NB4 (cell line): ENCODE data around the gene ARHGAP22.

Source experiments
- DNase-seq: peaks from one replicate; pipeline ENCODE4 v3.0.0; 2010; ENCODE audit warnings: low read depth
- H3K4me3 ChIP-seq: one replicate; pipeline ENCODE4 v1.5.1; 2011; ENCODE audit warnings: mild to moderate bottlenecking, low read depth, low read length, moderate library complexity
- MAX ChIP-seq: IDR thresholded peaks from 2 replicates; pipeline ENCODE4 v1.6.1; 2011; ENCODE audit warnings: low read depth, low read length
- MYC ChIP-seq: IDR thresholded peaks from 2 replicates; pipeline ENCODE4 v1.6.1; 2011; ENCODE audit warnings: low read depth, low read length
- POLR2A ChIP-seq: IDR thresholded peaks from 2 replicates; pipeline ENCODE4 v1.6.1; 2011; ENCODE audit warnings: mild to moderate bottlenecking; ENCODE audit not compliant: insufficient read length; ENCODE audit errors: extremely low read depth
- TF ChIP-seq, protein P1 (sequence below): IDR thresholded peaks from one replicate; pipeline ENCODE4 v1.5.1; 2012; ENCODE audit warnings: low read depth, low read length

Gene ARHGAP22

DNA sequence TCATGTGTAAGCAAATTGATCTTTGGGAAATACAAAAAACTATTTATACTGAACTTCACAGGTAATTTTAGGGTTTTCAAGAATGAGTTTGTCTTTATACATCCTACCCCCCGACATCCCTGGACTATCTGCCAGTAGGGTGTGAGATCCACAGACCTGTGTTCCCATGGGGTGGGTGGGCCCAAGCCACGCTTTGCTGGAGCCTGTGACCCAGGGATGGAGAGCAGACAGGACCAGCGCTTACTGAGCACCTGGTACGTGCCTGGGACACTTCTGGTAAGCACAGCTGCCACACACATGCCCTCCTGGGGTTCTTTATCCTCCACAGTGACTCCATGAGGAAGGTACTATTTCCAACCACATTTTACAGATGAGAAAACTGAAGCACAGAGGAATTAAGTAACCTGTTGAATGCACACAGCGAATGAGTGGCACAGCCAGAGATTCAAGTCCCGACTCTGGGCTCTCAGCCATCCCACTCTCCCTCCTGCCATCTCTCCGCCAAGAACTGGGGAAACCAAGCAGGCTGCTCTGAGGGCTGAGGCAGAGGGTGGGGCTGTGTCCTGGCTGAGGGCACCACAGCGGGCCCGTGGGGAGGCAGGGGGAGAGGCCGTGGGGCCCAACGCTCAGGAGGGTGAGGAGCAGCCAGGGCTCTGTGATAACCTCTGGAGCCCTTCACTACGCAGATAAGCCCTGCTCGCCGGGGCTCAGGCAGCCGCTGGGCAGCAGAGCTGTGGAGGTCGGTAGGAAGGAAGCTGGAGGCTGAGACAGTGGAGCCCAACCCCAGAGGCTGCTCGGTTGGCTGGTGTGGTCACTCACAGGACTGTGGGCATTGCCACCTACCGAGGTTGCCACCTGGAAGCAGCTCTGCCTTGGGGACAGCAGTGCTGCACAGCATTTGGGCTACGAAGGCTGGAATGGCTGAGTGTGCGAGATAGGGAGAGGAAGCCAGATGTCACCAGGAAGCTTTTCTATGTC lies 124.2 kb downstream of the ARHGAP22 start:
- TF ChIP-seq, protein P1, sequence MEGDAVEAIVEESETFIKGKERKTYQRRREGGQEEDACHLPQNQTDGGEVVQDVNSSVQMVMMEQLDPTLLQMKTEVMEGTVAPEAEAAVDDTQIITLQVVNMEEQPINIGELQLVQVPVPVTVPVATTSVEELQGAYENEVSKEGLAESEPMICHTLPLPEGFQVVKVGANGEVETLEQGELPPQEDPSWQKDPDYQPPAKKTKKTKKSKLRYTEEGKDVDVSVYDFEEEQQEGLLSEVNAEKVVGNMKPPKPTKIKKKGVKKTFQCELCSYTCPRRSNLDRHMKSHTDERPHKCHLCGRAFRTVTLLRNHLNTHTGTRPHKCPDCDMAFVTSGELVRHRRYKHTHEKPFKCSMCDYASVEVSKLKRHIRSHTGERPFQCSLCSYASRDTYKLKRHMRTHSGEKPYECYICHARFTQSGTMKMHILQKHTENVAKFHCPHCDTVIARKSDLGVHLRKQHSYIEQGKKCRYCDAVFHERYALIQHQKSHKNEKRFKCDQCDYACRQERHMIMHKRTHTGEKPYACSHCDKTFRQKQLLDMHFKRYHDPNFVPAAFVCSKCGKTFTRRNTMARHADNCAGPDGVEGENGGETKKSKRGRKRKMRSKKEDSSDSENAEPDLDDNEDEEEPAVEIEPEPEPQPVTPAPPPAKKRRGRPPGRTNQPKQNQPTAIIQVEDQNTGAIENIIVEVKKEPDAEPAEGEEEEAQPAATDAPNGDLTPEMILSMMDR: no peak
- TF ChIP-seq POLR2A: no peak
- TF ChIP-seq MYC: no peak
- TF ChIP-seq MAX: no peak
- no peak for DNase-seq
- H3K4me3 ChIP-seq: no peak overlapping the region

DNA sequence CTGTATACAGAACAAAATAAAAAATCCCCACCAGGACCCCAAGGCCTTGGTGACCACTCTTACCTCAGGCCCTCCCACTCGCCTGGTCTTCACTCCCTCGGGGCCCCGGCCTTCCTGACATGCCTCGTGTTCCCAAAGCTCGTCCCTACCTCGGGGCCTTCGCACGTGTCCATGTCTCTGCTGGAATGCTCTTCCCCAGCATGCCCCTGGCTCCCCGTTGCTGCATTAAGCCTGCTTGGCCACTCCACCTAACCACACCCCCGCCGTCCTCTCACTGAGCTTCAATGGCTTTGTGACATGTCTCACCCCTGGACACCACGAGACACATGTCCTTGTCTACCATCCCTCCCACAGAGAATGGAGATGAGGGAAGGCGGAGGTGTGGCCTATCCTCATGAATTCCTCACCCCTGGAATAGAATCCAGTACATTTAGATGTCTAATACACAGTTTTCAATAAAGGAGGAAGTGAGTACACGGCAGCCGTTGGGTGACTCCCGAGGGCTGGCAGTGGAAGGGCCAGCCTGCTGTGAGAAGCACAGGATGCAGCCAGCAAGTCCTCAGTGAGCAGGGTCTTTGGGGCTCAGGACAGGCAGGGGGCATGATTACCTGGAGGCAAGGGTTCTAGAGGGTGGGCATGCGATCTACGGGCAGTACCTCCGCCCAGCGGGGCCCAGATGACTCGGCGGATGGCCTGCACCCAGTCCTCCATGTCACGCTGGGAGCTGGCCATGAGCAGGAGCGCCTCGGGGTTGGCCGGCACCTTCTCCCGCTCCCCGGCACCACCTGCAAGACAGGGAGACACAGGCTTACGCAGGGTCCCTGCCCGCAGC lies 125.7 kb downstream of the ARHGAP22 start:
- peak; percentile 68 for DNase-seq
- H3K4me3 ChIP-seq: no peak overlapping the region

DNA sequence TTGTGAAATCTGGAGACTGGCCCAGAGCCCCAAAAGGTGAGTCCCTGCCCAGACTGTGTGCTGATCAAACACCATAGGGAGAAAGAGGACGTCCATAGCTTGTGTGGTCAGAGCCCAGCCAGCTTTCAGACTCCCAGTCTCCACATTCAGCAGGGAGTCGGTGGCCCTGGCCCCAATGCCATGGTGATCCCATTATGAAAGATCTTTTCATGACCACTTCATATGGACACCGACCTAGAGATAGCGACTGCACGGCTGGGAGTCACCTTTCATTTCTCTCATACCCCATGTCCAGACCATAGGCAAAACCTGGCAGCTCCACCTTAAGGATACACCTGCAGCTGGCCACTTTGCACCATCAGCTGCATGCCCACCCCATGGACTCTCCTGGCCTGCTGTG lies 126.4 kb downstream of the ARHGAP22 start:
- TF ChIP-seq, protein P1: no peak
- TF ChIP-seq MYC: no peak
- no peak for TF ChIP-seq MAX
- no peak for TF ChIP-seq POLR2A
- no peak for DNase-seq
- no peak overlapping the region for H3K4me3 ChIP-seq

More for the DNA sequence above, 125.7 kb downstream of the ARHGAP22 start:
- TF ChIP-seq POLR2A: no peak
- no peak for TF ChIP-seq MYC
- TF ChIP-seq, protein P1: no peak
- TF ChIP-seq MAX: no peak

DNA sequence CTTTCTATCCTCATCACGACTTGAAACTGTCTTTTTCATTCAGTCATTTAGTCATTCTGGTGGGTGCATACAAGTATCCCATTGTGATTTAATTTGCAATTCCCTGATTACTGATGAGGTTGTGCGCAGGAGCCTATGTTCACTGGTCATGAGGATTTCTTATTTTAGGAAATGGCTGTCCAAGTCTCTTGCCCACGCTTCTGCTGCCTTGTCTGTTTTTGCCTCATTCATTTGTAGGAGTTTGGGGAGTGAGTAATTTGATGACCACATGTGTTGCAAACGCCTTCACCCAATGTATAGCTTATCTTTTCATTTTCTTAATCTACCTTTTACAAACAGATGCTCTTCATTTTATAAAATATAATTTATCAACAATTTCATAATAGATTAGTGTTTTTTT lies 127.3 kb downstream of the ARHGAP22 start:
- DNase-seq: no peak
- TF ChIP-seq MAX: 0 out of 2 replicates have a peak, but pooled peaks have one; percentile 16
- TF ChIP-seq MYC: no peak
- TF ChIP-seq, protein P1: no peak
- no peak for TF ChIP-seq POLR2A

GRCh38 chr10:48477141-48477540 lies 127.7 kb downstream of the ARHGAP22 start:
- no peak overlapping the region for H3K4me3 ChIP-seq
- DNase-seq: no peak
- TF ChIP-seq MYC: no peak
- TF ChIP-seq, protein P1: no peak
- no peak for TF ChIP-seq POLR2A
- no peak for TF ChIP-seq MAX

More for the DNA sequence above, 127.3 kb downstream of the ARHGAP22 start:
- no peak overlapping the region for H3K4me3 ChIP-seq
